GM04504 (cell line): ENCODE results near the gene MTERF4.

Experiments
- DNase-seq: peaks from one replicate; pipeline ENCODE4 v3.0.0-alpha.2; 2012; ENCODE audit warnings: low read depth

Gene MTERF4

GRCh38 chr2:241102239-241102803, at the start of gene MTERF4:
Gene MTERF4 (minus strand): TSS chr2:241102287. CDS start chr2:241102273, 14 bp downstream.
- DNase-seq: peak; percentile 59

- DNase-seq: no peak
These were observed 48.8 kb upstream of the MTERF4 start for GRCh38 chr2:241150660-241151530.

- DNase-seq: peak; percentile 83
These were observed 48.0 kb upstream of the MTERF4 start, which contains the start of gene PPP1R7 for GRCh38 chr2:241149925-241150659. Gene PPP1R7 (plus strand): TSS chr2:241150467. CDS start chr2:241150496, 29 bp downstream.

- DNase-seq: no peak
These were observed 47.5 kb upstream of the MTERF4 start for GRCh38 chr2:241149675-241149924.

- DNase-seq: peak; percentile 75
These were observed 47.0 kb upstream of the MTERF4 start, which contains the start of gene PASK for GRCh38 chr2:241148891-241149674. Gene PASK (minus strand): TSS chr2:241149472. CDS start chr2:241143032, 6,440 bp downstream.

- DNase-seq: no peak
These were observed 46.2 kb upstream of the MTERF4 start for GRCh38 chr2:241148239-241148638.

- no peak for DNase-seq
These were observed 45.2 kb upstream of the MTERF4 start for GRCh38 chr2:241147336-241147735.

GRCh38 chr2:241146286-241146685, 44.2 kb upstream of the MTERF4 start:
- no peak for DNase-seq

- DNase-seq: no peak
These were observed 40.5 kb upstream of the MTERF4 start for GRCh38 chr2:241142593-241142992.

GRCh38 chr2:241142063-241142462, 40.0 kb upstream of the MTERF4 start:
- no peak for DNase-seq

- DNase-seq: no peak
These were observed 39.2 kb upstream of the MTERF4 start for GRCh38 chr2:241141214-241141770.

GRCh38 chr2:241140445-241140840, 38.4 kb upstream of the MTERF4 start:
- DNase-seq: no peak

- no peak for DNase-seq
These were observed 37.7 kb upstream of the MTERF4 start for GRCh38 chr2:241139531-241140444.

- no peak for DNase-seq
These were observed 36.4 kb upstream of the MTERF4 start for GRCh38 chr2:241138471-241138870.

- no peak for DNase-seq
These were observed 35.4 kb upstream of the MTERF4 start for GRCh38 chr2:241137276-241138190.

GRCh38 chr2:241136661-241137260, 34.7 kb upstream of the MTERF4 start:
- no peak for DNase-seq

- DNase-seq: no peak
These were observed 34.1 kb upstream of the MTERF4 start for GRCh38 chr2:241136191-241136590.

- DNase-seq: no peak
These were observed 33.6 kb upstream of the MTERF4 start for GRCh38 chr2:241135737-241136136.

GRCh38 chr2:241134711-241135110, 32.6 kb upstream of the MTERF4 start:
- DNase-seq: no peak
